ENCODE data around the gene NRL.

NRL gene

DNA sequence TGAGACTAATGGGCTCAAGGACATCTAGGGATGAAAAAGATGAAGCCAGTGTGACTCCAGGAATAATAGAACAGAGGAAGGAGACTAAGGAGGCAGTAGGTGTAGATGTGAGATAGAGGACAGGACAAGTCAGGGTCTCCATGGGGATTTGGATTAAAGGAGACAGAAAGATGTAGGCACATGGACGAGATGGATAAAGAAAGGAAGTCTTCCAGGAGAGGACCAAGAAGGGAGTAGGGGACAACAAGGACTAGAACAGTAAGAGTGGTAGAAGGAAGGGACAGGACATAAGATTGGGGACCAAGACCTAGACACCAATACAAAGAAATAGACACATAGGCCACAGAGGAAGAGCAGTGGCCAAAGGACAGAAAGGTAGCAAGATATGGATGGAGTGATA lies 27.7 kb downstream of the NRL start:
- TF ChIP-seq, protein P1, sequence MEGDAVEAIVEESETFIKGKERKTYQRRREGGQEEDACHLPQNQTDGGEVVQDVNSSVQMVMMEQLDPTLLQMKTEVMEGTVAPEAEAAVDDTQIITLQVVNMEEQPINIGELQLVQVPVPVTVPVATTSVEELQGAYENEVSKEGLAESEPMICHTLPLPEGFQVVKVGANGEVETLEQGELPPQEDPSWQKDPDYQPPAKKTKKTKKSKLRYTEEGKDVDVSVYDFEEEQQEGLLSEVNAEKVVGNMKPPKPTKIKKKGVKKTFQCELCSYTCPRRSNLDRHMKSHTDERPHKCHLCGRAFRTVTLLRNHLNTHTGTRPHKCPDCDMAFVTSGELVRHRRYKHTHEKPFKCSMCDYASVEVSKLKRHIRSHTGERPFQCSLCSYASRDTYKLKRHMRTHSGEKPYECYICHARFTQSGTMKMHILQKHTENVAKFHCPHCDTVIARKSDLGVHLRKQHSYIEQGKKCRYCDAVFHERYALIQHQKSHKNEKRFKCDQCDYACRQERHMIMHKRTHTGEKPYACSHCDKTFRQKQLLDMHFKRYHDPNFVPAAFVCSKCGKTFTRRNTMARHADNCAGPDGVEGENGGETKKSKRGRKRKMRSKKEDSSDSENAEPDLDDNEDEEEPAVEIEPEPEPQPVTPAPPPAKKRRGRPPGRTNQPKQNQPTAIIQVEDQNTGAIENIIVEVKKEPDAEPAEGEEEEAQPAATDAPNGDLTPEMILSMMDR (IDR thresholded peaks at IDR 0.05; ENCODE audit: insufficient read depth, low read length, poor library complexity, severe bottlenecking): no peak
- no peaks in the 10 kb centered on the region for H3K27me3 ChIP-seq (replicated peaks; ENCODE audit: control insufficient read depth, insufficient read depth, low read length)

DNA sequence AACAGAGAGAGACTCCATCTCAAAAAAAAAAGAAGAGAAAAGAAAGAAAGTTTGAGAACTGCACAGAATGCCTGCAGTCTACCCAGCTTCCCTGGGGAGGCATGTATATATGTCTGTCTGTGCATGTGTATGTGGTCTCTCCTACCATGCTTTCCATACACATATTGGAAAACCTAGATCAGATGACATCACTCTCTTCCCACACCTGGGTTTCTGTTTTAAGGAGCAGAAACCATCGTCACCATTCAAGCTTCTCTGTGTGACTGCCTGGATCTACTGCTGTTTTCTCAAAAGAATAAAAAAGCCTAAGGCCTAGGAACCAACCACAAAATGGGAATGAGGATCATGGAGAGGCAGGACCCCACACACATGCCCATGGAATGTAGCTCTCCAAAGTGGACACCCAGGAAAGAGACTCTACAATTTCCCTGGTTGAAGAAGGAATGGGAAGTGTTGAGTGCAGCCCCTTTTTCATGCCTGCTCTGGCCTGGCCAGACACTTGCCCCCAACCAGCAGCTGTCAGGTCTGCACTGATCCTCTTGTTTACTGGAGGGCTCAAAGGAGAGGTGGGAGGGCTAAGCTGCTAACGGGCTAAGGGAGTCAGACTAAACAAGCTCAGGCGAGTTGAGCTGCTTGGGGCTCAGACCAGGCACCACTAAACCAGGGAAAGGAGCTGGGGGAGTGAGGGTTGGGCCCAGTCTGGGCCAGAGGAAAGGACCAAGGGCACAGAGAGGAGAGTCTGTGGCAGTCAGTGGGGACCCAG lies 28.4 kb downstream of the NRL start:
- Histone ChIP-seq H3K27me3 (replicated peaks; ENCODE audit: control insufficient read depth, insufficient read depth, low read length) (no peaks in the 10 kb centered on the region), H3K4me3 (replicated peaks; ENCODE audit: low read depth, low read length) (no peak overlapping the region), H3K36me3 (ENCODE audit: control insufficient read depth, insufficient read depth, low read length) (no peaks in the 10 kb centered on the region)
- TF ChIP-seq, protein P1 (IDR thresholded peaks at IDR 0.05; ENCODE audit: insufficient read depth, low read length, poor library complexity, severe bottlenecking): no peak
- no peak for DNase-seq (ENCODE audit: extremely low read depth, insufficient read length)

More for the DNA sequence above, 27.7 kb downstream of the NRL start:
- no peak for DNase-seq (ENCODE audit: extremely low read depth, insufficient read length)
- Histone ChIP-seq H3K4me3 (replicated peaks; ENCODE audit: low read depth, low read length) (no peak overlapping the region), H3K36me3 (ENCODE audit: control insufficient read depth, insufficient read depth, low read length) (no peaks in the 10 kb centered on the region)

DNA sequence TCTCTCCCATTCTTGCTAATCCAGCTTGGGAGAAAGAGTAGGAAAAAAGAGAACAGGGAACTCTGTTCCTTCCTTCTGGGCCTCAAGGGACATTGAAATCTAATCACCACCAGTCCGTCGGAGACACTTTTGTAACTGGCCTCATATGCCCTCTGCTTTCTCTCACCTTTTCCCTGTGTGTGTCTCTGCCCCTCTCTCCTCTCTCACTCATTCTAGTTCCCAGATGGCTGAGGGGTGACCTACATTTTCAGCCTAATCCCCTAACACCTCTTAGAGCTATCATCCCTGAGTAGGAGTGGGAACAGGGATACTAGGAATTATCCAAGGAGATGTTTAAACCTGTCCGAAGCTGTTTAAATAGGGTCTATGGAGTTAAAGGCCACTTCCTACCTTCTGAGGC lies 29.5 kb downstream of the NRL start:
- TF ChIP-seq, protein P1 (IDR thresholded peaks at IDR 0.05; ENCODE audit: insufficient read depth, low read length, poor library complexity, severe bottlenecking): no peak
- no peaks in the 10 kb centered on the region for H3K36me3 ChIP-seq (ENCODE audit: control insufficient read depth, insufficient read depth, low read length)
- no peak for DNase-seq (ENCODE audit: extremely low read depth, insufficient read length)

DNA sequence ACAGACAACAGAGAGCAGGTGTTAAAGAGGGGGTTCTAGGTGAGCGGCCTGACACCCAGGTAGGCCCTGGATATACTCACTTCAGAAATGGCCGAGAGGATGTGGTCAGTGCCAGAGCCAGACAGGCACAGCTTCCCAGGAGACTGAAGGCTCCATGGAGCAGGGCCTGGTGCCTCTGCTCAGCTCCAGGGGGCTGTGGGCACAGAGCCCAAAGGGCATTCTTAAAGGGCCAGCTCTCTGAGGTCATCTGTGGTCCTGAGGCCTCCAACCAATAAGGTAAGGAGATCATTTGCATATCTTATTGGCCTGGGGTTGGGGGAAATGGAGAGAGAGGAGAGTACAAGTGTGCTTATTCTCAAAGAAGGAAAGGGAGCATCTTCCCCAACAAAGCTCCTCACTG lies 30.3 kb downstream of the NRL start:
- no peak for DNase-seq (ENCODE audit: extremely low read depth, insufficient read length)
- H3K4me3 ChIP-seq (replicated peaks; ENCODE audit: low read depth, low read length): no peak overlapping the region
- TF ChIP-seq, protein P1 (IDR thresholded peaks at IDR 0.05; ENCODE audit: insufficient read depth, low read length, poor library complexity, severe bottlenecking): no peak
- H3K27me3 ChIP-seq (replicated peaks; ENCODE audit: control insufficient read depth, insufficient read depth, low read length): no peaks in the 10 kb centered on the region
- H3K36me3 ChIP-seq (ENCODE audit: control insufficient read depth, insufficient read depth, low read length): no peaks in the 10 kb centered on the region

More for the DNA sequence above, 29.5 kb downstream of the NRL start:
- Histone ChIP-seq H3K27me3 (replicated peaks; ENCODE audit: control insufficient read depth, insufficient read depth, low read length) (no peaks in the 10 kb centered on the region), H3K4me3 (replicated peaks; ENCODE audit: low read depth, low read length) (no peak overlapping the region)

DNA sequence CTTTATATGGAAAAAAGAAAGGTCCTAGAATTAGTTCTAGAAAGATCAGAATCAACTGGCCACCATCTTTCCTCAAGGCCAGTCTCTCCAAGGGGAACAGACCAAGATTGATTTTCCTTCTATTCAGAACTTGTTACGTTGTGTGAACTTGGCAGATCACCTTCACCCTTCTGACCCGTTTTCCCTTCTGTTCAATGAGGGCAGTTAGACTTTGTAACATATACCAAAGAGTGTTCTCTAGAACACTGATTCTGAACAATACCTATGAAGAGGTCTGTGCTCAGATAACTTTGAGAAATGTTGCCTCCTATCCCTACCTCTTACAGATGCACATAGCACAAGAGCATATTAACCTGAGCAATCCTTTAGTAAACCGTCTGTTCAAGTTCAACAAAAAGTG lies 31.3 kb downstream of the NRL start:
- DNase-seq (ENCODE audit: extremely low read depth, insufficient read length): no peak
- no peaks in the 10 kb centered on the region for H3K36me3 ChIP-seq (ENCODE audit: control insufficient read depth, insufficient read depth, low read length)
- H3K27me3 ChIP-seq (replicated peaks; ENCODE audit: control insufficient read depth, insufficient read depth, low read length): no peaks in the 10 kb centered on the region
- TF ChIP-seq, protein P1 (IDR thresholded peaks at IDR 0.05; ENCODE audit: insufficient read depth, low read length, poor library complexity, severe bottlenecking): no peak
- no peak overlapping the region for H3K4me3 ChIP-seq (replicated peaks; ENCODE audit: low read depth, low read length)

All from GM06990 (cell line).